NCI-H2107 treated with DMSO at 0.1 percent for 48 hours (cell line): ENCODE measurements around the gene SMYD1.

ENCODE experiments used
- DNase-seq: peaks from one replicate; lab custom pipeline; 2025; ENCODE audit not compliant: unreplicated experiment; lab: John Stamatoyannopoulos, UW

Gene SMYD1

GRCh38 chr2:88055371-88056128, 12.1 kb upstream of the SMYD1 start, which contains the start of gene KRCC1:
Gene KRCC1 (minus strand): TSS chr2:88055783. CDS start chr2:88028563, 27,220 bp downstream.
- peak; percentile 82 for DNase-seq

GRCh38 chr2:88057437-88057844, 10.2 kb upstream of the SMYD1 start:
- no peak for DNase-seq

- no peak for DNase-seq
Measured at GRCh38 chr2:88058191-88058590, 9.4 kb upstream of the SMYD1 start.

- peak; percentile 82 for DNase-seq
Measured at GRCh38 chr2:88059979-88060906, 7.4 kb upstream of the SMYD1 start.

- DNase-seq, result no peak
Measured at GRCh38 chr2:88060907-88061275, 6.7 kb upstream of the SMYD1 start.

- DNase-seq, result no peak
Measured at GRCh38 chr2:88061295-88061694, 6.3 kb upstream of the SMYD1 start.

GRCh38 chr2:88066543-88066942, 1.1 kb upstream of the SMYD1 start:
- no peak for DNase-seq

- DNase-seq, result no peak
Measured at GRCh38 chr2:88067189-88067588, 436 bp upstream of the SMYD1 start.

- DNase-seq, result no peak
Measured at GRCh38 chr2:88068044-88068443, 419 bp downstream of the SMYD1 start.

- DNase-seq, result no peak
Measured at GRCh38 chr2:88069117-88069516, 1.5 kb downstream of the SMYD1 start.

- no peak for DNase-seq
Measured at GRCh38 chr2:88070055-88070454, 2.4 kb downstream of the SMYD1 start.

GRCh38 chr2:88071365-88071764, 3.7 kb downstream of the SMYD1 start:
- no peak for DNase-seq

- no peak for DNase-seq
Measured at GRCh38 chr2:88074150-88074549, 6.5 kb downstream of the SMYD1 start.

GRCh38 chr2:88074854-88075292, 7.2 kb downstream of the SMYD1 start:
- DNase-seq, result no peak

- no peak for DNase-seq
Measured at GRCh38 chr2:88077080-88077479, 9.5 kb downstream of the SMYD1 start.

GRCh38 chr2:88078643-88079172, 11.1 kb downstream of the SMYD1 start:
- DNase-seq, result no peak

GRCh38 chr2:88080545-88080944, 12.9 kb downstream of the SMYD1 start:
- no peak for DNase-seq

GRCh38 chr2:88081924-88082608, 14.4 kb downstream of the SMYD1 start:
- no peak for DNase-seq

- no peak for DNase-seq
Measured at GRCh38 chr2:88082781-88083180, 15.2 kb downstream of the SMYD1 start.

GRCh38 chr2:88085099-88085498, 17.5 kb downstream of the SMYD1 start:
- no peak for DNase-seq

- DNase-seq, result no peak
Measured at GRCh38 chr2:88085602-88086001, 18.0 kb downstream of the SMYD1 start.
